ENCODE measurements around the gene IMMP2L.

IMMP2L gene

DNA sequence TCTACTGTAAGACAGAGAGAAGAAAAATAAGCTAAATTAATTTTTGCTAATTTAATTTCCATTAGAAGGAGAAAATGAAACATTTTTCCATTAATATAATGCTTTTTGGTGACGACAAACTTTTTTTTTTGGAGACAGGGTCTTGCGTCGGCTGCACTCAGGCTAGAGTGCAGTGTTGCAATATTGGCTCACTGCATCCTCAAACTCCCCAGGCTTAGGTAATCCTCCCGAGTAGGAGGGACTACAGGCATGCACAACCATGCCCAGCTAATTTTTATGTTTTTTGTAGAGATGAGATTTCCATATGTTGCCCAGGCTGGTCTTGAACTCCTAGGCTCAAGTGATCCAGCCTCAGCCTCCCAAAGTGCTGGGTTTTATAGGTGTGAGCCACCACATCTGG, 701.1 kb downstream of the IMMP2L start:
- H3K36me3 Mint-ChIP-seq (ENCODE audit: low read depth) = no peaks in the 10 kb centered on the region
- H3K4me3 Mint-ChIP-seq = no peak overlapping the region
- no peaks in the 10 kb centered on the region for H3K27me3 Mint-ChIP-seq (ENCODE audit: low read depth)
- H3K9me3 Mint-ChIP-seq = no peaks in the 10 kb centered on the region
- H3K4me1 Mint-ChIP-seq = peaks cover 3% of the 10 kb centered on the region
- TF ChIP-seq, protein P1, sequence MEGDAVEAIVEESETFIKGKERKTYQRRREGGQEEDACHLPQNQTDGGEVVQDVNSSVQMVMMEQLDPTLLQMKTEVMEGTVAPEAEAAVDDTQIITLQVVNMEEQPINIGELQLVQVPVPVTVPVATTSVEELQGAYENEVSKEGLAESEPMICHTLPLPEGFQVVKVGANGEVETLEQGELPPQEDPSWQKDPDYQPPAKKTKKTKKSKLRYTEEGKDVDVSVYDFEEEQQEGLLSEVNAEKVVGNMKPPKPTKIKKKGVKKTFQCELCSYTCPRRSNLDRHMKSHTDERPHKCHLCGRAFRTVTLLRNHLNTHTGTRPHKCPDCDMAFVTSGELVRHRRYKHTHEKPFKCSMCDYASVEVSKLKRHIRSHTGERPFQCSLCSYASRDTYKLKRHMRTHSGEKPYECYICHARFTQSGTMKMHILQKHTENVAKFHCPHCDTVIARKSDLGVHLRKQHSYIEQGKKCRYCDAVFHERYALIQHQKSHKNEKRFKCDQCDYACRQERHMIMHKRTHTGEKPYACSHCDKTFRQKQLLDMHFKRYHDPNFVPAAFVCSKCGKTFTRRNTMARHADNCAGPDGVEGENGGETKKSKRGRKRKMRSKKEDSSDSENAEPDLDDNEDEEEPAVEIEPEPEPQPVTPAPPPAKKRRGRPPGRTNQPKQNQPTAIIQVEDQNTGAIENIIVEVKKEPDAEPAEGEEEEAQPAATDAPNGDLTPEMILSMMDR (IDR thresholded peaks at IDR 0.05; ENCODE audit: unreplicated experiment in 3 of 3) = no peak
- H3K27ac Mint-ChIP-seq = no peak overlapping the region

DNA sequence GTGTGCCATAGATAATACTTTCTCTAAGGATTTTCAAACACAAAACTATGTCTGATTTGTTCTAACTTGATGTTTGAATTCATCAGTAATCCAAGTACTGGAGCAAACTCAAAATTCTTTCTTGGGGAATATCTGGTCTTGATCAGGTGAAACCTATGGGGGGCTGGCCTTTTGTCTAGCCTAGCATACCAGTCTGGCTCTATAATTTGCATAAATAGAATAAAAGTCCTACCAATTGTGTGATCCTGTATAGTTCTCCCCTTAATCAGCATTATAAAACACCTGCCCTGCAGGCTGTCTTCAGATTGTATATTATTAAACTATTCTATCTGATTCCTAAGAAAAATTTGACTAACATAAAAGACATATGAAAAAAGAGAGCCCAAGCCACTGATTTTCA, 705.2 kb downstream of the IMMP2L start:
- peaks cover 12% of the 10 kb centered on the region for H3K4me1 Mint-ChIP-seq
- TF ChIP-seq, protein P1 (IDR thresholded peaks at IDR 0.05; ENCODE audit: unreplicated experiment in 3 of 3) = no peak
- H3K9me3 Mint-ChIP-seq = no peaks in the 10 kb centered on the region
- H3K36me3 Mint-ChIP-seq (ENCODE audit: low read depth) = no peaks in the 10 kb centered on the region
- peak overlapping the region in 1 of 3 experiments; percentile 31 for H3K27ac Mint-ChIP-seq
- no peaks in the 10 kb centered on the region for H3K27me3 Mint-ChIP-seq (ENCODE audit: low read depth)
- H3K4me3 Mint-ChIP-seq = no peak overlapping the region

DNA sequence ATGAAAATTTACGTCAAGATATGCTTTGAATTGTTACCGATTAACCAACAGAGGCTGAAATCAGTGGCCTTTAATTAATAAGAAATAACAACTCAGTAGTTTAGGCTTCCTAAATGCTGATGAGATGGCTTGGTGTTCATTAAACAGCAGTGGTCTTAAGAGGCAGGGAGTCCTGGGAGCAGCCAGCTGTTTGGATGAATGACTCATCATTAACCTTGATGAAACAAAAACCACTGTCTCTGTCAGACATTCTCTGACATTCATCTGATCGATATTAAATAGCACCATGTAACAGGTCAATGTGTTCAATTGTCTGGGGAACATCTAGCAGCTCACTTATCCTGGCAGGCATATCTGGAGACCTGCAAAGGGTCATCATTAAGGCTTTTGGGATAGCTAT, 705.6 kb downstream of the IMMP2L start:
- Mint-ChIP-seq H3K4me1 (peaks cover 16% of the 10 kb centered on the region), H3K27me3 (ENCODE audit: low read depth) (no peaks in the 10 kb centered on the region), H3K4me3 (no peak overlapping the region)

DNA sequence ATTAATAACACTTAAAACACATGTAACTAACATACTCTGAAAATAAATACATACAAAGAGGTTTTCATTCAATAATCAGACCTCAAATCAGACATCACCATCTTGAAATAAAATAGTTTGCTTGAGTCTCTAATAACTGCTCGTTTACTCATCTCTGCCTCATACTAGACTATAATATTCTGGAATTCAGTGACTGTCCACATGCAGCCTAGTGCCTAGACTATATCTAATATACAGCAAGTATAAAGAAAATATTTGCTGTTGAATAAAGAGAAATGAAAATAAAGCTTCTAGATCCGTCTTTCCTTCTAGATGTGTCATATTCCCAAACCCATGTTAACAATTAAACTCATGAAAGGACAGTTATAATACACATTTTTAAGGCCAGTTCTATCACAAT, 707.6 kb downstream of the IMMP2L start:
- H3K9me3 Mint-ChIP-seq = peaks cover 3% of the 10 kb centered on the region
- H3K27ac Mint-ChIP-seq = peak overlapping the region in 2 of 3 experiments; percentile 16 to 55
- no peak overlapping the region for H3K4me3 Mint-ChIP-seq
- TF ChIP-seq, protein P1 (IDR thresholded peaks at IDR 0.05; ENCODE audit: unreplicated experiment in 3 of 3) = no peak
- H3K4me1 Mint-ChIP-seq = peaks cover 16% of the 10 kb centered on the region
- H3K27me3 Mint-ChIP-seq (ENCODE audit: low read depth) = no peaks in the 10 kb centered on the region
- no peaks in the 10 kb centered on the region for H3K36me3 Mint-ChIP-seq (ENCODE audit: low read depth)

More for the DNA sequence above, 705.6 kb downstream of the IMMP2L start:
- peak overlapping the region in 1 of 3 experiments; percentile 31 for H3K27ac Mint-ChIP-seq
- H3K36me3 Mint-ChIP-seq (ENCODE audit: low read depth) = no peaks in the 10 kb centered on the region
- no peaks in the 10 kb centered on the region for H3K9me3 Mint-ChIP-seq
- TF ChIP-seq, protein P1 (IDR thresholded peaks at IDR 0.05; ENCODE audit: unreplicated experiment in 3 of 3) = no peak

DNA sequence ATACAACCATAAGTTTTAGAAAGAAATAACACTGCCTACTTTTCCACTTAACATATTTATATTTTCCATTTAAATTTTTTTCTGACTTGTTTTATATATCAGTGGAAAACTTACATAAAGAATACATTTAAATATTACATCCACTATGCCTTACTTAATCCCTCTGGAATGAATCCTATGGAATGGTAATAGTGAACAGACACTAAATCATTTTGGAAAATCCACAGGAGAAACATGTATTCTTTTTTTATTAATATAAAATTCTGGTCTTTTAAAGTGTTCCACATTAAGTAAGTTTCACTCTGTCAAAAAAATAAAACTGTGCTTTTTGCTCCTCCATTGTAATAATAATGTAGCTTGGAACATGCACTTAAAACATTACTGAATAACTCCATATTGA, 708.1 kb downstream of the IMMP2L start:
- Mint-ChIP-seq H3K27me3 (ENCODE audit: low read depth) (no peaks in the 10 kb centered on the region), H3K4me1 (peaks cover 16% of the 10 kb centered on the region), H3K9me3 (peaks cover 3% of the 10 kb centered on the region), H3K27ac (peak overlapping the region in 2 of 3 experiments; percentile 16 to 55), H3K4me3 (no peak overlapping the region), H3K36me3 (ENCODE audit: low read depth) (no peaks in the 10 kb centered on the region)
- TF ChIP-seq, protein P1 (IDR thresholded peaks at IDR 0.05; ENCODE audit: unreplicated experiment in 3 of 3) = no peak

DNA sequence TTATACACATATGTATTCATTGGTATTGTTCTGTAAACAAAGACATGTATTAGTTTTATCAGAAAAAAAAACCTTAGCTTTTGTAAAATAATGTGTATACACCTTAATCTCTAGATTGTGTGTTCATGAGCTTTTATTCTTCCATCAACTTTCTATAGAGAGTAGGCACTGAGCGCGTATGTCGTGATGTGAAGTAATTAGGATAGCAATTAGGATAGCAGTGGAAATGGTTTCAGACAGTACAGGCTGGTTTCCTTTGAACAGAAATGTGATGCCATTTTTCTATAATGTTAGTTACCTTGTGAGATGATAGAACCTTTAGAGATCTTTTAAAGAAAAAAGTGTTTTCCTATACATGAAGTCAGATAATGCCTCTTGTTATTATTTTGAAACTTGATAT, 709.0 kb downstream of the IMMP2L start:
- no peaks in the 10 kb centered on the region for H3K36me3 Mint-ChIP-seq (ENCODE audit: low read depth)
- peak overlapping the region in 2 of 3 experiments; percentile 88 to 97 for H3K27ac Mint-ChIP-seq
- no peak overlapping the region for H3K4me3 Mint-ChIP-seq
- TF ChIP-seq, protein P1 (IDR thresholded peaks at IDR 0.05; ENCODE audit: unreplicated experiment in 3 of 3) = no peak
- peaks cover 8% of the 10 kb centered on the region for H3K9me3 Mint-ChIP-seq
- no peaks in the 10 kb centered on the region for H3K27me3 Mint-ChIP-seq (ENCODE audit: low read depth)
- peaks cover 16% of the 10 kb centered on the region for H3K4me1 Mint-ChIP-seq
